22Rv1 (cell line): ENCODE results near the gene ANGPT4.

ENCODE experiments used
- ZFX ChIP-seq: fragments of 450-650 bp; IDR thresholded peaks from 2 replicates; pipeline ENCODE4 v1.6.1; 2017; ENCODE audit warnings: antibody characterized with exemption, borderline replicate concordance
- TF ChIP-seq, protein P1 (sequence below): fragments of 450-650 bp; IDR thresholded peaks from 2 replicates; pipeline ENCODE4 v1.5.1; 2017; ENCODE audit warnings: mild to moderate bottlenecking

DNA sequence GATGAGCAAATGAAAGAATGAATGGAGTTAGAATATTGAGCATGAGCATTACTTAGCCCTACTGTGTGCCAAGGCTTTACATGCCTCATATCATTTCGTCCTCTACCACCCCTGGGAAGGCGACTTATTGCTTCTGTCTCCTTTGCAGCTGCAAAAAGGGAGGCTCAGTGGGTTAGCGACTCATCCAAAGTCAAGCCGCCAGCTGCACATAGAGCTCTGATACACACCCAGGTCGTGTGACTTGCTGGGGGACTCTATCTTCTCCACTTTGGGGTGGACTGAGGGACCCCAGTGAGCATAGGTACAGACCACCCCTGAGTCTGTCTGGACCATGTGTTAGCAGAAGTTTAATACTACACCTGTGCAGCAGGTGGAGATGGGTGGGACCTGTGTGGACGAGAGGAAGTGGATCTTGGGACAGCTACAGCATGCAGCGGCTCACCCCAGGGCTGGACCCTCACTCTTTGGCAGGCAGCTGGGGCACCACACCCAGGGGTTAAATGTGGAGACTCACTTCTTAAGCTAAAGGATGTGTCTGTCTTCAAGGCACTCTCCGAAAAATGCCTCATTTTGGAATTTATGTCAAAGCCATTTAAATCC is 36.2 kb upstream of the ANGPT4 start:
- TF ChIP-seq, protein P1, sequence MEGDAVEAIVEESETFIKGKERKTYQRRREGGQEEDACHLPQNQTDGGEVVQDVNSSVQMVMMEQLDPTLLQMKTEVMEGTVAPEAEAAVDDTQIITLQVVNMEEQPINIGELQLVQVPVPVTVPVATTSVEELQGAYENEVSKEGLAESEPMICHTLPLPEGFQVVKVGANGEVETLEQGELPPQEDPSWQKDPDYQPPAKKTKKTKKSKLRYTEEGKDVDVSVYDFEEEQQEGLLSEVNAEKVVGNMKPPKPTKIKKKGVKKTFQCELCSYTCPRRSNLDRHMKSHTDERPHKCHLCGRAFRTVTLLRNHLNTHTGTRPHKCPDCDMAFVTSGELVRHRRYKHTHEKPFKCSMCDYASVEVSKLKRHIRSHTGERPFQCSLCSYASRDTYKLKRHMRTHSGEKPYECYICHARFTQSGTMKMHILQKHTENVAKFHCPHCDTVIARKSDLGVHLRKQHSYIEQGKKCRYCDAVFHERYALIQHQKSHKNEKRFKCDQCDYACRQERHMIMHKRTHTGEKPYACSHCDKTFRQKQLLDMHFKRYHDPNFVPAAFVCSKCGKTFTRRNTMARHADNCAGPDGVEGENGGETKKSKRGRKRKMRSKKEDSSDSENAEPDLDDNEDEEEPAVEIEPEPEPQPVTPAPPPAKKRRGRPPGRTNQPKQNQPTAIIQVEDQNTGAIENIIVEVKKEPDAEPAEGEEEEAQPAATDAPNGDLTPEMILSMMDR = no peak
- no peak for TF ChIP-seq ZFX
